H4 (cell line): ENCODE data around the gene TECR. TPM values are rescaled to one million over a fixed set of nuclear protein-coding genes. Genes with fewer than 3 reads are reported as not detected.
"Not testable (repeated sequence)": the region's sequence is repeated elsewhere in the genome, so short reads cannot be mapped to it uniquely, and the experiment has no call there.

Source experiments
- DNase-seq: peaks from one replicate; pipeline ENCODE4 v3.0.0-alpha.2; 2015; ENCODE audit warnings: low spot score
- total RNA-seq: library from RNA; depleted of rRNA; stranded (reverse); fragments of >200 nt; shearing (Covaris generic); gene quantifications from 2 replicates; pipeline ENCODE4 v1.2.3, GENCODE V29; 2014; rRNA removed

TECR gene, protein sequence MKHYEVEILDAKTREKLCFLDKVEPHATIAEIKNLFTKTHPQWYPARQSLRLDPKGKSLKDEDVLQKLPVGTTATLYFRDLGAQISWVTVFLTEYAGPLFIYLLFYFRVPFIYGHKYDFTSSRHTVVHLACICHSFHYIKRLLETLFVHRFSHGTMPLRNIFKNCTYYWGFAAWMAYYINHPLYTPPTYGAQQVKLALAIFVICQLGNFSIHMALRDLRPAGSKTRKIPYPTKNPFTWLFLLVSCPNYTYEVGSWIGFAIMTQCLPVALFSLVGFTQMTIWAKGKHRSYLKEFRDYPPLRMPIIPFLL
- total RNA-seq, result 80.7 and 124 TPM in 2 replicates

- peak; percentile 100 for DNase-seq
Observed at GRCh38 chr19:14529254-14530004, at the start of gene TECR. Gene TECR (plus strand): TSS chr19:14529594. CDS start chr19:14529697, 103 bp downstream.

- no peak for DNase-seq
Observed at GRCh38 chr19:14479975-14480699, 49.3 kb upstream of the TECR start.

GRCh38 chr19:14480700-14481079, 48.7 kb upstream of the TECR start:
- DNase-seq, result no peak

GRCh38 chr19:14482172-14482941, 47.0 kb upstream of the TECR start:
- no peak for DNase-seq

DNA sequence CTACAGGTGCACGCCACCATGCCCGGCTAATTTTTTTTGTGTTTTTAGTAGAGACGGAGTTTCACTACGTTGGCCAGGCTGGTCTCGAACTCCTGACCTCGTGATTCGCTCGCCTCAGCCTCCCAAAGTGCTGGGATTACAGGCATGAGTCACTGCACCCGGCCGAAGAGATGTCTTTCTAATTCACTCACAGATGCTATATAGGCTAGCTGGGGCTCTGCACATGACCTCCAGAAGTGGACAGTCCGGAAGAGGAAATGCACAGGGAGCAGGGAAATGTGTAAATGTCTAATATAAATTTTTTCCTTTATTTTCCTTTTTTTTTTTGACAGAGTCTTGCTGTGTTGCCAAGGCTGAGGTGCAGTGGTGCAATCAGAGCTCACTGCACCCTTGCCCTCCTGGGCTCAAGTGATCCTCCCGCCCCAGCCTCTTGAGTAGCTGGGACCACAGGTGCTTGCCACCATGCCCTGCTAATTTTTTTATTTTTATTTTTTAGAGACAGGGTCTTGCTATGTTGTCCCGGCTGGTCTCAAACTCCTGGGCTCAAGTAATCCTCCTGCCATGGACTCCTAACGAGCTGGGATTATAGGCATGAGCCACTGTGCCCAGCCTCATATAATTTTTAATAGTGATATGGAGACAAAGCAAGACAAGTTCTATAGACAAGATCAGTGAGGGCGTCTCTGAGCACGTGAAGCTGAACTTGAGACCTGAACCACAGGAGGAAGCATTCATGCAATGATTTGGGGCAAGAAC, 41.8 kb upstream of the TECR start:
- DNase-seq, result no peak

DNA sequence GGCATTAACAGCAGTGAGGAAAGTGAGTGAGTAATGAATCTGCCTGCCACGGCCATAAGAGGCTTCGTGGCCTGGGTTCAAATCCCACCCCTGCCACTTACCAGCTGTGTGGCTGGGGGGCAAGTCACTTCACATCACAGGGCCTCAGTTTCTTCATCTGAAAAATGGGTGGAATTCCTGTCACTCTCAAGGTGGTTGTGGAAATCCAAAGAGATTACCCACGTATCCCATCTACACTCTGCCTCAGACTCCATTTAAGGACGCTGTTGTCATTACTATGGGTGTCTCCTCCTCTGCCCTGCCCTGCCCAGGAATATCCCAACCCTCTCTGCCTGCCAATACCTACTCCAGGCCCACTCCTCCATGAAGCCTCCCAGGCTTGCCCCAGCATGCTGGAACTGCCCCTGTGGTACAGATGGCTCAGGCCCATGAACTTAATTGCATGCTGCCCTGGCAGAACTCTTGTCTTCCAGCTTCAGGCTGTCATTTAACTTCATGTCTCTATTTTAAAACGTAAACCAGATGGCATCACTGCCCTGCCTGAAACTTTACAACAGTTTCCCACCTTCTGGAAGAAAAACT, 36.5 kb upstream of the TECR start:
- DNase-seq, result no peak

GRCh38 chr19:14494411-14494810, 35.0 kb upstream of the TECR start:
- no peak for DNase-seq

DNA sequence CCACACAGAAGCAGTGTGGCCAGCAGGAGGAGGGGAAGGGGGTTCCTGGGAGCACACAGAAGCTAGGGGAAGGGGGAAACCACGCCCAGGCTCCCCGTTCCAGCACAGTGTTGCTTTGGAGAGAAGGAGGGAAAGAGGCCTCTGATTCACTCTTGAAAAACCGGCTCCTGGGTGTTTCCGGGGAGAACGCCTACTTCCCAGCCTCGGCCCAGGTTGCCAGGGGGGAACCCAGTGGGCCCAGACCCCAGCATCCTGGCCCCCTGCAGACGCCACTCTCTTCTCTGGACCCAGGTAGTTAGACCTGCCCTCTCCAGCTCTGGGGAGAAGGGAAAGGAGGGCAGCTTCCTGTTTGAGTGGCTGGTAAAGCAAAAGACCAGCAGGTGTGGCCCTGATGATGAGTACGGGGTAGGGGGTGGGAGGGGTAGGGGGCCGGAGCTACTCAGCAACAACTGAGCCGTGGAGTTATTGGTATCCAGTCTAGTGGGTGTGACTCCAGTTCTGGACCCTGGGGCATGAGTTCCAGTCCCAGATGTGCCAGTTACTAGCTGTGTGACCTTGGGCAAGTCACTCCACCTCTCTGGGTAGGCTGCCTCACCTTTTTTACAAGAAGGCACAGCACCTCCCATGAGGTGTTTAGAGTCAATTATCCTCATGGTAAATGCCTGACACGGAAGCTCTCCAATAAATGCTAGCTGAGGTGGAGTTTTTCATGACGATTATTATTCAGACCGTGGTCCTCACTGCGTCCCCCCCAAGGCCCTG, 34.3 kb upstream of the TECR start:
- DNase-seq, result no peak

GRCh38 chr19:14495672-14496028, 33.7 kb upstream of the TECR start:
- no peak for DNase-seq

DNA sequence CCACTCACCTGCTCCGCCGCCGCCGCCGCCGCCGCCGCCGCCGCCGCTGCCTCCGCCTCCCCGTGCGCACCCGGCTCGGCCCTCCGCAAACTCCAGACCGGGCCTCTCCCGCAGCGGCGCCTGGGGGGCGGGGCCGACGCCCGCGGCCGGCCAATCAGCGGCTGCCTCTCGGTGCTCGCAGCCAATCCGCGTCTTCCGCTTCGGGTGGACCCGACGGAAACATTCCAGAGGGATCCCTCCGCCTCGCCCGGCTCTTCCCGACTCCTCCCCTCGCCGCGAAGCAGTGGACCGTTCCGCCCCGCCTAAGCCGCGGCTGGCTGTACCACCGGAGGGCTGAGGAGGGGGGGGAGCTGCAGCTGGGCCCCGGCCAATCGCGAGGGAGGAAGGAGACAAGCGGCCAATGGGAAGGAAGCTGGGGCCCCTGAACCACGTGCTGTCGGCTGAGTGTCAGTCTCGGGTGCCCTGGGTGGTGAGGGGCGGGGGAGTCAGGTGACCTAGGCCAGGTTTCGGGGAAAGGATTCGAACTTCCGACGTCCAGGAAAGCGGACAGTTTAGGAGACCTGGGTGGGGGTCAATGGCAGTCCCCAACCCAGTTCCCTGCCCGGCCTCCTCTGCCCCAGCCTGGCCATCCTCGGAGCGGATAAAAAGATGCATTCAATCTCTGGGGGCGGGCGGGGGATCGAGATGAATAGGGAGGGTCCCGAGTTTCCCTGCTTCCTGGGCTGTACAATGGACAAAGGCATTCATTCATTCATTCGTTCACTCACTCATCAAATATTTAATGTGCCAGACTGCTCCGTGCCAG, 33.2 kb upstream of the TECR start, which contains the start of gene GIPC1:
GIPC1 (minus strand) TSS at position 99 of the 805 bp plus-strand sequence. CDS start 13,151 bp downstream, outside the sequence.
- peak; percentile 99 for DNase-seq

DNA sequence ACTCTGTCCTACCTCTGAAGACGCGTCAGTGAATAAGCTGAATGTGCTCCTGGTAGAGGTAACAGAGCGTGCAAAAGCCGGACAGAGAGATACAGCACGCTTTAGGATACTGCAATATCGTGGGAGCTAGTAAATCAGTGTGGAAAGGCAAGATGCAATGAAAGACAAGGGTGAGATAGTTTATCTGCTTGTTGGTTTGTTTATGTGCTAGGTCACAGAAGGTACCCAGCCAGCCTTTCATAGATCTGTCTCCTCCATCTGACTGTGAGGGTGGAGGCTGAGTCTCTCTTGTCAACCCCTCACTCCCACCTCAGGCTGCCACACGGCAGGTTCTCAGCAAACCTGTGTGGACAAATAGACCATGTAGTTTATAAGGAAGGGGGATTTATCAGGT, 32.6 kb upstream of the TECR start:
- no peak for DNase-seq

- DNase-seq, result no peak
Observed at GRCh38 chr19:14497228-14497921, 32.0 kb upstream of the TECR start.

DNA sequence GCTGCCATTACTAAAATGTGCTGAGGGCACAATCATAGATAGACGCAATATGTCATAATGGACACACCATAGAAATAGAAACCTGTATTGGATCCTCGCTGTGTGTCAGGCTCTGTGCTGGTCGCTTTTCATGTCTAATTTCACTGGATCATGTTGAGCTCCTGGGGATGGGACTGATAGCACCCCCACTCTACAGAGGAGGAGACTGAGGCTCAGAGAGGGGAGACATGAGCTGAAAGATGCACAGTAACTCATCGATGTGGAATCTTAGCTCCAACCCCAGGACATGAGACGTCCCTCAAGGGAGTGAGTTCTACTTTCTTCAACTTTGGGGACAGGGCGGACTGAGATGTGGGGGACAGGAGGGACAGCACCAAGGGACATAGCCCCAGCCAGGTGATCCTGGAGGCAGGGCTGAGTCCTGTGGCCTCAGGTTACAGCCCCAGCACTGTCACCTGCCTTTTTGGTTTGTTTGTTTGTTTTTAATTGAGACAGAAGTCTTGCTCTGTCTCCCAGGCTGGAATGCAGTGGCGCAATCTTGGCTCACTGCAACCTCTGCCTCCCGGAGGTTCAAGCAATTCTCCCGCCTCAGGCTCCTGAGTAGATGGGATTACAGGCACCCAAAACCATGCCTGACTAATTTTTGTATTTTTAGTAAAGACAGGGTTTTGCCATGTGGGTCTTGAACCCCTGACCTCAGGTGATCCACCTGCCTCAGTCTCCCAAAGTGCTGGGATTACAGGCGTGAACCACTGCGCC, 26.9 kb upstream of the TECR start:
- no peak for DNase-seq

DNA sequence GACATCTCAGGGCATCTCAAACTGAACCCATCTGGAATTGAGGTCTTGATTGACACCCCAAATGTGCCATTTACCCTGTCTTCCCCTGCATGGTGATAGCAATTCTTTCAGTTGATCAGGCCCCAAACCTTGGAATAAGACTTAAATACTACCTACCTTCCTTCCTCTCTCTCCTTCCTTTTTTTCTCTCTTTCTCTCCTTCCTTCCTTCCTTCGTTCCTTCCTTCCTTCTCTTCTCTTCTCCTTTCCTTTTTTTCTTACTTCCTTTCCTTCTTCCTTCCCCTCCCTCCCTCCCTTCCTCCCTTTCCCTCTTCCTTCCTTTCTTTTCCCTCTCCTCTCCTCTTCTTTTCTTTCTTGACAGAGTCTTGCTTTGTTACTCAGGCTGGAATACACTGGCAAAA, 26.1 kb upstream of the TECR start:
- DNase-seq, result no peak

DNA sequence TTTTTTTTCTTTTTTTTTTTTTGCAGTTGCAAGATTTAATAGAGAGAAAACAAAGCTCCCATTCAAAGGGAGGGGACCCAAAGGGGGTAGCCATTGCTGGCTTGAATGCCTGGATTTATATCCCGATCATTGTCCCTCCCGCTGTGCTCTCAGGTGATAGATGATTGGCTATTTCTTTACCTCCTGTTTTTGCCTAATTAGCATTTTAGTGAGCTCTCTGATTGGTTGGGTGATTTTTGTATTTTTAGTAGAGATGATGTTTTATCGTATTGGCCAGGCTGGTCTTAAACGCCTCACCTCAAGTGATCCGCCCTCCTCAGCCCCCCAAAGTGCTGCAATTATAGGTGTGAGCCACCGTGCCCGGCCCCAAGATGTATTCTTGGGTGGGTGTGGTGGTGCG, 24.8 kb upstream of the TECR start:
- DNase-seq, result not testable (repeated sequence)

- DNase-seq, result peak; percentile 76
Observed at GRCh38 chr19:14505488-14506239, 23.7 kb upstream of the TECR start.
